Activated gamma-delta T cell (primary cell): ENCODE data around the gene NDUFAF8.

Source experiments
- DNase-seq: peaks from one replicate; lab custom pipeline; 2025; lab: John Stamatoyannopoulos, UW
- total RNA-seq, 2 donors: gene quantifications; one replicate each; lab custom pipeline; 2026; lab: John Stamatoyannopoulos, UW

Gene NDUFAF8, protein sequence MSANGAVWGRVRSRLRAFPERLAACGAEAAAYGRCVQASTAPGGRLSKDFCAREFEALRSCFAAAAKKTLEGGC
- 15.2 to 20.1 reads per million in 2 donors for total RNA-seq

DNA sequence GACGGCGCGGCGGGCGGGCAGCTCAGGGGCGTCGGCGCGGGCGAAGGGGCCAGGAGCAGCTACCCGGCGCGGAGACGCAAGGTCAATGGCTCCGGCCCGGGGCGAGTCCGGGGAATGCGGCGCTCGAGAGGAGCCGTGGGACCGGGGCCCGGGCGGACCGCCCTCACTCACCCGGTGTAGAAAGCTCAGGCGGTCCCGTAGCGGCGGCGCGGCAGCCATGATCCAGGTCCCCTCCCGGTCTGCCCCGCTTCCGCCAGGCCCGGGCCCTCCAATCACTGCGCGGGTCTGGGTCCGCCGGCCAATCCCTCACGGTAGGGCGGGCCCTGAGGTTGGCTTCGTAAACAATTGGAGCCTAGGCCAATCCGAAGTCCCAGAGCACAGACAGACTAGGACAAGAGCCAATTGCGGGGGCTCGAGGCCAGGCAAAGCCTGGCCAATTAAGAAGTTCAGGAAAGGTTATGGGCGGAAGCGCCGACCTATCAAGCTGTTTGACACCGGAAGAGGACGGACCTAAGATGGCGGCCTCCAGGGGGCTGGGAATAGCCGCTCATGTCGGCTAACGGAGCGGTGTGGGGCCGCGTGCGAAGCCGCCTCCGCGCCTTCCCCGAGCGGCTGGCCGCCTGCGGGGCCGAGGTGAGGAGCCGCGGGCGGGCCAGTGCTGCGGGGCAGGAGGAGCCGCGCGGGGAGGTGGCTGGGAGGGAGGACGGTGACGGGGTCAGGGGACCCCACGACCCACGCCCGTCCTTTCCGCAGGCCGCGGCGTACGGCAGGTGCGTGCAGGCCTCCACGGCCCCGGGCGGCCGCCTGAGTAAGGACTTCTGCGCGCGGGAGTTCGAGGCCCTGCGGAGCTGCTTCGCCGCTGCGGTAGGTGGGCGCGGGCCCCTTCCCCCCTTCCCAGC lies at the start of gene NDUFAF8, which contains the start of gene TEPSIN:
Gene NDUFAF8, plus strand, starts transcription at position 504 of the 899 bp plus-strand sequence. Its CDS starts 46 bp downstream, at position 550.
Gene TEPSIN, minus strand, starts transcription at position 241 of the 899 bp plus-strand sequence. Its CDS starts 22 bp downstream, at position 219.
- DNase-seq: peak; percentile 91

DNA sequence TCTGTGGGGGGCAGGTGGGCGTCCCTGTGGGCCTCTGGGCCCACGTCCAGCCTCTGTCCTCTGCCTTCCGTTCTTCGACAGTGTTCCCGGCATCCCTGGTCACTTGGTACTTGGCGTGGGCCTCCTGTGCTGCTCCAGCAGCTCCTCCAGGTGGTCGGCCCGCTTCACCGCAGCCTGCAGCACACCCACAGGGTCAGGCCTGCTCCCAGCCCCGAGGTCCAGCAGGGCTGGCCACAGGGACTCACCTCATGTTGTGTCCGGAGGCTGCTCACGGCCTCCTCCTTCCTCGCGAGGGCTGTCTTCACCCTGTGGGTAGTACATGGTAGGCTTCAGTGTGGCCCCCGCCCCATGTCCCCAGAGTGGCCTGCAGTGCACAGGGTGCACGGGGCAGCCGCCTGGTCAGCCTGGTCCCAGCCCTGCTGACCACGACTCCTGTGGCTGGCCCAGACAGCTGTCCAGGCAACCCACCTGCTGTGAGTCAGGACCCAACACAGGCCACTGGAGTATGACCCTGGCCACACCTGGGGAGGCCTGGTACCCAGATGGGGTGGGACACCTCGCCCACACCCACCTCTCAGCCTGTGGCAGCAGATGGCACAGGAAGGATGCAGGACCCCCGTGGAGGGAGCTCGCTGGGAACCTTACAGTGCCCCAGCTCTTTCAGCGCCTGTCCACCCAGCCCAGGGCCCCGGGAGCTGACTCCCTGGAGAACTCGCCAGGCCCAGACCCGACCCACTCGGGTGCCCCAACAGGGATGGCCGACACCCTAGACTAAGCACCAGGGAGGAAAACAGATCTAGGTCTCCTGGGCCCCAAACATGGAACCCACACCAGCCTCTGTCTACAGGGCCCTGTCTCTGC lies 49.2 kb upstream of the NDUFAF8 start:
- no peak for DNase-seq

DNA sequence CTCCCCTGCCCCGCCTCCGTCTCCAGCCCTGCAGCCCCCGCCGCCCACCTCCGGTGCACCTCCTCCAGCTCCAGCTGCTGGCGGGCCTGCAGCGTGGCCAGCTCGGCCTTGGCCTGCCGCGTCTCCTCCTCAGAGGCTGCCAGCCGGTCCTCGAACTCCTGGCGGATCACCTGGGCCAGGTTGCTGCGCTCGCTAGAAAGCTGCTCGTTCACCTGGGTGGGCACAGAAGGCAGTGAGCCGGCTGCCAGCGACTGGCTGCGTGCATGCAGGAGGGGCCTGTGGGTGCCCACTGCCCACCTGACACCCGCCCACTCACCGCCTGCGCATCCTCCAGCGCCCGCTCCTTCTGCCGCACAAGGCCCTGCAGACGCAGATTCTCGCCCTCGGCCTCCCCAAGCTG lies 48.5 kb upstream of the NDUFAF8 start:
- DNase-seq: no peak

DNA sequence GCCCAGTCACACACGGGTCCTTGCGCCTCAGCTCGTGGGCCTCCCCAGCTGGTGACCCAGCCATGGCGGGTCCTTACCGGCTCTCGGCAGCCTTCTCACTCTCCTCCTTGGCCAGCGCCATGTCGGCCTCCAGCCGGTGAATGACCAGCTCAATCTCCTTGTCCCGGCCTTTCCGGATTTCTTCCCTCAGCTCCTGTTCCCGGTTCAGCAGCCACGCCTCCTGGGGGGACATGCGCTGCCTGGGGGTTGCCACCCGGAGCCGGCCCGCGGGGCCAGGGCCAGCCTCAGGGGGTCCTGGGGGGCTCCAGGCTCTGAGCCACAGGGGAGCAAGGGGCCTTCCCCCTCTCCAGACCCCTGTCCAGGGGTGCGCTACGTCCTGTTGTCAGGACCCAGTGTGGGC lies 48.0 kb upstream of the NDUFAF8 start:
- DNase-seq: no peak

DNA sequence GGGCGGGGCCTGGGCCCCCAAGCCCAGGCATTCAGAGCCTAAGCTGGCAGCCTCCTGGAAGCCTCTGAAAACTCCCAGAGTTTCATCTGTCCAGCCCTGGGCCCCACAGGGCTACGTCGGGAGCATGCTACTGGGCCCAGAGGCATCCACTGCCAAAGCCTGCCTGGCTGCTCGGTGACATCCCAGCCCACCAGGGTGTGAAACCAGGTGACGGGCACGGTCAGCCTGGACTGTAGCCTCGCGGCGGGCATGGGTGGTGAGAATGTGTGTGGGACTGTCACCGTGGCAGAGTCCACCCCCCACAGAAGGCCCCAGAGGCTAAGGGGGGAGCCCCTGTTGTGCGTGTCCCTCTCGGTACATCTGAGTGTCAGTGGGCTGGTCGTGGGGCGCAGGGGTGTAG lies 47.5 kb upstream of the NDUFAF8 start:
- DNase-seq: no peak

DNA sequence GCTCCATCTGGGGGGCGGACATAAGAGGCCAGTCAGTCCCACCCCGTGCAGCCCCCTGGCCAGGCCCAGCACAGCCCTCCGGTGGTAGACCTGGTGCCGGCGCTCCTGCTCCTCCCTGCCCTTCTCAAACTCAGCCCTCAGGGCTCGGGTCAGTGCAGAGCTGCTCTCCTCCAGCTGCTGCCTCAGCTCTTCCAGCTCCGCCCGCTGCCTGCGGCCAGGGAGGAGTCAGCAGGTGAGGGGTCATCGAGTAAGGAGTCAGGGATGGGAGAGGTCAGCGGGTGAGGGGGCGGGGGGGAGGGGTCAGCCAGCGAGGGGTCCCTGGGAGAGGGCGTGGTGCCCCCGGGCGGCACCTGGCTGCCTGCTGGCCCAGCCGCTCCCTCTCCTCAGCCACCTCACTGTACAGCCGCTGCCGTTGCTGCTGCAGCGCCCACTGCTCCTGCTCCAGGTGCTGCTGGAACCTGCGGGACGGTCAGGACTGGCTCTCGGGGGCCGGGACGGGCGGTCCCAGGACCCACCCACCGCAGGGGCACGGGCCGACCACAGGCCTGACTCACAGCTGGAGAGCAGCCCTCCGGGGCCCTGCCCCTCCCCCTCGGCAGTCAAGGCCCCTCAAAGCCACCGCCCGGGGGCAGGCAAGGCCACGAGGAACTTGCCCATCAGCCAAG lies 46.6 kb upstream of the NDUFAF8 start:
- DNase-seq: no peak

DNA sequence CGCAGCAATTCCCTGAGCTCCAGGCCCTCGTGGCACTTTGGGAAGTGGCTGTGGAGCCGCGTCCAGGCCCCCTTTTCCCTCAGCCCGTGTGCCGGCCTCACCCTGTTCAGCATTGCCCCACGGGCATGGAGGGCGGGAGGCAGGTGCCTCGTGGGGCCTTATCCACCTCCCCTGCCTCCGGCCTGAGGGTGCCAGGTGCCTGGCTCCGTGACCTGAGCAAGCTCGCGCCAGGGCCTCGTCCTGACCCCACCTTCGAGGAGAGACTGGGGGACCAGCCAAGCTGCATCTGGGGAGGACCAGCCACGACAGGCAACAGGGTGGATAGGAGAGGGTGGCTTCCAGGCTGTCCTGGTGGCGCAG lies 46.1 kb upstream of the NDUFAF8 start:
- DNase-seq: no peak

DNA sequence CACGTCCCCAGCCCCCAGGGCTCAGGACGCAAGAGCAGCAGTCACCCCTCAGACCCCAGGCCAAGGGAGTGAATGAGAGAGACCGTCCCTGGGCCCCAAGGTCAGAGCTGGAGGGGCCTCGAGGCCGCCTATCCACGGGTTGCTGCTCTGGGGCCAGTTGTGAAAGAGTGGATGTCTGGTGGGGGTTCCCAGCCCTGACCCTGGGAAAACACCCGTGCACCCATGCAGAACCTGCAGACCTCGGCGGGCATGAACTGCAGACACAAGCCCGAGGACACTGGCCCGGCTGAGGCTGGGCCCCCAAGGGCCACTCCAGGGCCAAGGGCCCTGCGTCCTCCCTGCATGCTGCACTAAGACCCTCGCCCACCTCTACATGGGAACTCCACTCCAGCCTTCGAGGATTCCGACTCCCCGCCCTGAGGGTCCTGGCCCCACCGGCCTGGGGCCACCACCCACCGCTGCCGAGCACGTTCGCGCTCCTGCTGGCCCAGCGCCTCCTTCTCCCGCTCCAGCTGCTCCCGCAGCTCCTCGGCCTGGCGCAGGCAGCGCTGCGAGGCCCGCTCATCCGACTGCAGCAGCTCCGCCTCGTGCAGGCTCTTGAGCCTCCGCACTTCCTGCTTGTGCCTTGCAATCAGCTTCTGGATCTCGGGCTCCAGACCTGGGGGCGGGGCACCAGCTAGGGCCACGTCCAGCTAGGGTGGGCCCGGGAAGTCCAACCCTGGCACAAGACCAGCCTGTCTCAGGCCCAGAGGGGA lies 45.5 kb upstream of the NDUFAF8 start:
- DNase-seq: no peak

DNA sequence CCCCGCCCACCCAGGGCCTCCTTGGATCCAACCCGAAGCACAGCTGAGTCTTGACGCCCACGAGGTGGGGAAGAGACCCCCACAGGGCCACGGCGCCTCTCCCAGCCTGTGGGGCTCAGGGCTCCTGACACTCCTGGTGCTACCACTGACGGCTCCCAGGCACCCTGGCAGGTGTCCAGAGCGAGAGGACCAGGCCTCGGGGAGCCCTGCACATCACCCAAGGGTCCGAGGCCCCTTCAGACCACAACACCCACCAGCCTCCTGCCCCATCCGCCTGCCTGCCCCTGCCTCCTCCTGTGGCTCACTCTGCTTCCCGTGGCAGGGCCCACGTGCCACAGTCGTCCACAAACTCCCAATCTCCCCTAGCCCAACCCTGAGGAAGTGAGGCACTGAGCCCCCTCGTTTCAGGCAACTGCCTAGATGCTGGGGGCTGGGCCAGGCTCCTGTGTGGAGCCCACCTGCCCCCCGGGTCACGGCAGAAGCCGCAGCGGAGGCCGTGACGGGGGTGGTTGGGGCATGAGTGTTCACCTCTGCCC lies 44.8 kb upstream of the NDUFAF8 start:
- no peak for DNase-seq

DNA sequence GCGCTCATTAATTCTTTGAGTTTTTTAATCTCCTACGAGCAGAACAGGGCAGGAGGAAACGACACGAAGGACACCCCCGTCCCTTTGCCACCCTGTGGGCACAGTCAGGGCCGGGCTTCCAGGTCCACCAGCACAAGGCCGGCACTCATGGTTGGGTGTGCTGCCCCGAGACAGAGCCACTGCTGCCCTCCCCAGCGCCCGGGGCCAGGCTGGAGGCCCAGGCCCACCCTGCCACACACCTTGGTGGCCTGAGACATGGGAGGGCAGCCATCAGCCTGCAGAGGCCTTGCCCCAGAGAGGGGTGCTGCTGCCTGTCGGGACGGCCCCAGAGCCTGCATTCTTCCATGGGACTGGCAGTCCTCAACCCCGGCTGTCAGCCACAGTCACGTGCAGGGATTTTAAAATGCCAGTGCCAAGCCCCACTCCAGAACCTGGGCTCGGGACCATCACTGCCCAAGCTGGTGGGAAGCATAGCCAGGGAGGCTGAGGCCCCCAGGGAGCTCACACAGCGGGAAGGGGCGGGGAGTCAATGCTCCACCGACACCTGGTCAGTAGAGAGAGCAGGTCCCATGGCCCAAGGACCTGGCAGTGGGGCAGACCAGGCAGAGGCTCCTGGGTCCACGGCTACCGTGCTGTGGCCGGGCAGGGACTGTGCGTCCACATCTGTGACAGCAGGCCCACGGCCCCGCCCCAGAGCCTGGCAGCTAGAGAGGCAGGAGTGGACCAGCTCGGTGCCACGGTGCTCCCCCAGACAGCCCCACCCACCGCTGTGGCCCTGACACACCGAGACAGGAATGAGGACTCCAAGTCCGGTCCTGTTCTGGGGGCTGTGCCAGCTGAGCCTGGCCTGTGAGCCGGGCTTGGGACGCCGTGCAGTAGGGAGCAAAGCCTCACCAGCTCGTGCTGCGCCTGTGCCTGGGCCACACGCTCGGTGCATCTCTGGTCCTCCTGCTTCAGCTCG lies 43.9 kb upstream of the NDUFAF8 start:
- DNase-seq: no peak

DNA sequence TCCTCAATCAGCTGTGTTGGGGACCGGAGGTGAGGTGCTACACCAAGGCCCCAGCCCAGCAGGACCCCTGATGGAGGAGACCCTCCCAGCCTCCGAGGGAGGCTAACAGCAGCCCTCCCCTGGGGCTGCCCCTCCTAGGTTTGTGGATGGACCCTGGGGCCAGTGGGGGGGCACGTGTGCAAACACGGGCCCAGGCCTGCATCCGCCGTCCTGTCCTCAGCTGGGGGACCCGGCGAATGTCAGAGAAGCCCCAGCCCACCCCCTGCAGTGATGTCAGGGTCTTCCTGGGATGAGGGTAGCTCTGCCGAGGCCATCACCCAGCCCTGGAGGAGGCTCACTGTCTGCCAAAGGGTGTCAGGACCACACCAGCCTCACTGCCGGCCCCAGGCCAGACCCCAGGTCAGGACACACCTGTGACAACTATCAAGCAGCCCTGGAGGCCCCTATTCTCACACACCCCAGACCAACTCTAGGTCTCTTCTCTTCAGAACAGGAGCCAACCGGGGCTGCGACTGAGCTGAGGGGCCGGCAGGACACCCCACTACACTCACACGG lies 43.1 kb upstream of the NDUFAF8 start:
- DNase-seq: no peak

DNA sequence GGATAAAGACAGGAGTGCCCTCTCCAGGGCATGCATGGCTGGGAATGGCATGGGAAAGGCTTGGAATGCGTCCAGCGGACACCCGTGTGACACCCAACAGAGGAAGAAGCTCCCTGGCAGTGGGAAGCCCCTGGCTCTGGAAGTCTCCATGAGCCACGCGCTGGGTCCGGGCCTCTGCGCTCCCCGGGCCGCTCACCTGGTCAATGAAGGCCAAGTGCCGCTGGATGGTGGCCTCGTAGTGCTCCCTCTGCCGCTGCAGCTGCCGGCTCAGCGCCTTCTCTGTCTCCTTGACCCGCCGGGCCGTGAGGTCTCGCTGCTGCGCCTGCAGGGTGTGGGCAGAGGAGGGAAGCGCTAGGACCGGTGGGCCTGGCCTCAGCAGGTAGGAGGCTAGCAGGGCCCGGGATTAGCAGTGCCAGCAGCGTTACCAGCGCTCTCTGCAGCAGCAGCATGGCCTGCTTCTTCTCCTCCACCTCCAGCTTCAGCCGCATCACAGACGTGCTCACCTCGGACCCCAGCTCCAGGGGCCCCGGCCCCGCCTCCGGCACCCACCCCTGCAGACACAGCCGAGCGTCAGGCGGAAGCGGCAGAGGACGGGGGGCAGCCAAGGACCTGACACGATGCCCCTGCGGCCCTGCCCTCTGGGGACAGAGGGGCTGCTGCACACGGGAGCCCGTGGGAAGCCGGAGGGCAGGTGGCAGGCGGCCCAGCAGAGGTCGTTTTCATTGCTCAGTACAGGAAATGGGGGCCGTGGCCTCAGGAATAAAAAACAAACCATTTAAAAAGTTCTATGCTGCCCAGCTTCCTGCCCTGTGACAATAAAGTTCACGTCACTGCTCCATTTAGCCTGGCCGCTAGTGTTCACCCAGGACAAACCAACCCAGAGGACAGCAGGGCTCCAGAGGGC lies 42.4 kb upstream of the NDUFAF8 start:
- DNase-seq: no peak

DNA sequence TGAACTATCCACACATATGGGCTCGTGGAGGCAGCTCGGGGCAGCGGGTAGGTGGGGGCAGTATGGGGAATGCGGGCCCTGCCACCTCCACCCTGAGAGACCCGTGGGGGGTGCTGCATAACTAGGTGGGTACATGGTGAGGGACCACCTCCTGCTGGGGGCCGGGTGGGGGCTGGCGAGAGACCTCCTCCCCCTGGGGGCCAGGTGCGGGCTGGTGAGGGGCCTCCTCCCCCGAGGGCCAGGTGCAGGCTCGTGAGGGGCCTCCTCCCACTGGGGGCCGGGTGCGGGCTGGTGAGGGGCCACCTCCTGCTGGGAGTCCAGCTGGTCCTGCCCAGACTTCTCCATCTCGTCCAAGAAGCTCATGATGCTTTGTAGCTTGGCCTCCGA lies 41.7 kb upstream of the NDUFAF8 start:
- DNase-seq: no peak

DNA sequence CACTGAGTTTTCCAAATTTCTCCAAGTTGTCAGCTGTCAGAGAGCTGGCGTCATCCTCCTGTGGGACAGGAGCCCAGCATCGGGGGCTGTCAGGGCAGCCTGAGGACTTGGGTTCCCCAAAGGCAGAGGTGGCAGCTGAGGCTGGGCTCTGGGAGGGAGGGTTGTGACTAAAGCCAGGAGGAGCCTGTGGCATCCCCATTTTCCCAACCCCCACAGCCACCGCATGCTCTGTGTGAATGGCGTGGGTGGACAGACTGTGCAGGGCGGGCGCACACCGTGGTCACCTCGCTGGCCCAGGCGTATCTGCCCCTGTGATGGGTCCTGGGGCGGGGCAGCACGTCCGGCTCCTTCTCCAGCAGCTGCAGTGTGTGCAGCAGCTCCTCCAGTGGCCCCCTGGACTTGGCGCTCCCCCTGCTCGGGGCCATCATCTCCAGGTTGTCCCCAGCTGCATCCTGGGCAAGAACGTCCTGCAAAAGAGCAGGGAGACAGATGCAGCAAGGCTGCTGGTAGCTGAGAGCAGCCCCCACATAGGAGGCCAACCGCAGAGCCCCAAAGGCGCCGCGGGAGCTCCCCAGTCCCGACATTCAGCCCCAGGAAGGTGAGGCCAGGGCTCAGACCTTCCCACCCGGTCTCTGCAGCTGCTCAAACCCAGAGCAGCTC lies 41.2 kb upstream of the NDUFAF8 start:
- no peak for DNase-seq

DNA sequence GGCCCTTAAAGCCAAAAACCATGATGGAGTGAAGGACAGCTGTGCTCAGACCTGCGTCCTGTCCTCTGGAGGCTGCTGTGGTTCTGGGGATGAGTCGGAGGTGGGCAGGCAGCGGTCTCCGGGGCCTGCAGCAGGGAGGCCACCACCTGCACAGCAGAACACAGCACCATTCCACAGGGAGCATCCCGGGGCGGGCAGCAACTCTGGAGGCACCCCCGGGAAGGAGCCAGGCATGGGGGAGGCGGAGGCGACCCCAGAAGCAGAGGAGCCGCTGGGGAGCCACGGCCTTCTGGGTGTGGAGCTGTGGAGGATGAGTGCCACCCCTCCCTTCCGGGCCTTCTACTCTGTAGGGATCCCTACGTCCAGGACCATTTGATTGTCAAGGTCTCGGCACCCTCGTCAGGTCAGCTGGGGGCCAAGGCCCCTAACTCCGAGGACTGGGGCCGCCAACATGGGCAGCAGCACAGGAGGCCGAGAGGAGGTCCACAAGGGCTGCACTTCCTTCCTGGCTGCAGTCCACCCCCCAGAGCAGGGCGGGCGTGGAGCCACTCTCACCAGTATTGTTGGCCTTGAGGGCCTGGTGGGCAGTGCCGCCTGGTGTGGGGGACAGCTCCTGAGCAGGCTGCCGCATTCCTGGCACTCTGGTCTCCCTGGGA lies 40.2 kb upstream of the NDUFAF8 start:
- DNase-seq: no peak

DNA sequence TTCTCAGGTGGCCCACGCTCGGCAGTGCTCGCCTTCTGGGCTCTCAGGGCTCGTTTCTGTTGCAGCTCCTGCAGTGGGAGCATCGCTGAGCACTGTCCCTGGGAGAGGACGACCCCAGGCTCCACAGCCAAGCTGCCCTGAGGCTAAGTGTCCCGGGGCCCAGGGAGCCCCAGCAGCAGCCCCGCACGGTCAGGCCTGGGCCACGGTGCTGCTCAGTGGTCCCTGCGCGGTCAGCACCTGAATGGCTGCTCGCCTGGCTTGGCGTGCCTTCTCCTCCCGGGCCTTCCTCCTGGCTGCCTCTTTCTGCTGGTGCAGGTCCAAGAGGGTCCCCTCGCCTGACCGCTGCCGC lies 39.7 kb upstream of the NDUFAF8 start:
- no peak for DNase-seq

DNA sequence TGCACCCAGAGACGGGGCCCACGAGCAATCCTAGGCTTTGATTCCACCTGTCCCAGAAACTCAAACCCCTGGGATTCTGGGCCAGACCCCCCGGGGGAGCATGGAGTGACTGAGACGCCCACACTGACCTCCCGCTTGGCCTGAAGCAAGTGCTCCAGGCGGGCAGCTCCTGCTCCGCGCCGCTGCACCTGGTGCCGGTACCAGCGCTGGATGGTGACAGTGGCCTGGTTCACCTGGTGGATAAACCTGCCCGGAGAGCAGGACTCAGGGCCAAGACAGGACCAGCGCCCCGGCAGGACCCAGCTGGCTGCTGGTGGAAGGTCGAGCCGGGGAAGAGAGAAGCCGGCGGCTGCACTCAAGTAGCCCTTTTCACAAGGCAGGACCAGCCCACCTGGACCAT lies 38.9 kb upstream of the NDUFAF8 start:
- DNase-seq: no peak
